HL-60 (cell line): Measurements from ENCODE around the gene DECR2.
"Not testable (repeated sequence)": the region's sequence is repeated elsewhere in the genome, so short reads cannot be mapped to it uniquely, and the experiment has no call there.

Source experiments
- DNase-seq, 2 experiments: peaks; one replicate each; pipeline ENCODE4 v3.0.0-alpha.2; 2010 to 2020; ENCODE audit warnings: low read depth in 1 of 2, low spot score in 1 of 2
- H3K27ac ChIP-seq: fragments of 250-450 bp; sonication (Bioruptor Pico); replicated peaks from 2 replicates; pipeline ENCODE4 v1.5.1; 2020; ENCODE audit warnings: mild to moderate bottlenecking, moderate library complexity
- H3K27me3 ChIP-seq: fragments of 250-450 bp; sonication (Bioruptor Pico); 2 replicates; pipeline ENCODE4 v1.5.1; 2021; ENCODE audit warnings: mild to moderate bottlenecking, moderate library complexity; ENCODE audit not compliant: insufficient read depth, poor library complexity, severe bottlenecking
- H3K4me3 ChIP-seq: replicated peaks from 2 replicates; pipeline ENCODE4 v1.5.1; 2011; ENCODE audit warnings: mild to moderate bottlenecking, control low read depth, low read length; ENCODE audit not compliant: insufficient read depth
- GABPA ChIP-seq: IDR thresholded peaks from 2 replicates; pipeline ENCODE4 v1.6.1; 2012; ENCODE audit warnings: low read depth
- POLR2AphosphoS5 ChIP-seq: IDR thresholded peaks from 2 replicates; pipeline ENCODE4 v1.6.1; 2012; ENCODE audit warnings: low read depth
- SPI1 ChIP-seq: IDR thresholded peaks from 2 replicates; pipeline ENCODE4 v1.6.1; 2012; ENCODE audit warnings: low read depth, mild to moderate bottlenecking, borderline replicate concordance
- TF ChIP-seq, protein P1 (sequence below): IDR thresholded peaks from 2 replicates; pipeline ENCODE4 v1.6.1; 2012; ENCODE audit warnings: low read depth; ENCODE audit not compliant: insufficient replicate concordance
- TF ChIP-seq, protein P2 (sequence below): IDR thresholded peaks from one replicate; pipeline ENCODE4 v1.5.1; 2011; ENCODE audit warnings: low read length, control low read depth, inconsistent platforms; ENCODE audit not compliant: insufficient read depth

DECR2 gene

DNA sequence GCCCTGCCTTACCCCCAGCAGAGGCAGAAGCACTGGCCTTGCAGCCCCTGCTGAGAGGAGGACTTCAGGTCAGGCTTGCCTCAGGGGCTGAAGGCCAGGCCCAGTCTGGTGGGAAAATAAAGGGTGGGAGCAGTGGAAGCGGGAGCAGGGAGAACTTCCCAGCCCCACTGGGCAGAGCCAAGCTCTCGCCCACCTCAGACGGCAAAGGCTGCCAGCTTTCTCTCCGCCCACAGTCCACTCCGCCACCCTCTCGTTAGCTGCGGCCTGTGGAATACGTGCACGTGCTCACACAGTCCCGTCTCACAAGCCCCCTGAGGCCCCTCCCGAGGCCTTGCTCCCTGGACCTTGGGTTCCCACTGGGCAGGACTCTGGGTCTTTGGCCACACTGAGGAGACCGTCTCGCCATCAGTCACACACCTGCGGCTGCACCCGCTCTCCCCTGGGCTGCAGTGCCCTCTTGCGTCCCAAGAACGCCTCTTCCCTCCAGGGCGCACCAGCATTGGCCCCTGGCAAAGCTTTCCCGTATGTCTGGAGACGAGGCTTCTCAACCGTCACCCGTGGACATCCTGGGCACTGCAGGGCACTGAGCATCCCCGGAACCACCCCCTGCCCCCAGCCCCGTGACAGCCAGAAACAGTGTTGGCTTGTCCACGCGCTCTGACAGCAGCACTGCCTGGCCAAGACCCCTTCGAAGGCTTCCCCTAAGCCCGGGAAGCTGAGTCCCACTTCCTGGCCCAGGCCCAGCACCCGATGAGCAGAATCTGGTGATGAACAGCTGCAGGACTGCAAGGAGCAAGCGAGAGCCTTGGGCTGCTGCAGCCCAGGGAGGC, 39.6 kb upstream of the DECR2 start:
- TF ChIP-seq GABPA = no peak
- TF ChIP-seq SPI1 = no peak
- TF ChIP-seq, protein P1, sequence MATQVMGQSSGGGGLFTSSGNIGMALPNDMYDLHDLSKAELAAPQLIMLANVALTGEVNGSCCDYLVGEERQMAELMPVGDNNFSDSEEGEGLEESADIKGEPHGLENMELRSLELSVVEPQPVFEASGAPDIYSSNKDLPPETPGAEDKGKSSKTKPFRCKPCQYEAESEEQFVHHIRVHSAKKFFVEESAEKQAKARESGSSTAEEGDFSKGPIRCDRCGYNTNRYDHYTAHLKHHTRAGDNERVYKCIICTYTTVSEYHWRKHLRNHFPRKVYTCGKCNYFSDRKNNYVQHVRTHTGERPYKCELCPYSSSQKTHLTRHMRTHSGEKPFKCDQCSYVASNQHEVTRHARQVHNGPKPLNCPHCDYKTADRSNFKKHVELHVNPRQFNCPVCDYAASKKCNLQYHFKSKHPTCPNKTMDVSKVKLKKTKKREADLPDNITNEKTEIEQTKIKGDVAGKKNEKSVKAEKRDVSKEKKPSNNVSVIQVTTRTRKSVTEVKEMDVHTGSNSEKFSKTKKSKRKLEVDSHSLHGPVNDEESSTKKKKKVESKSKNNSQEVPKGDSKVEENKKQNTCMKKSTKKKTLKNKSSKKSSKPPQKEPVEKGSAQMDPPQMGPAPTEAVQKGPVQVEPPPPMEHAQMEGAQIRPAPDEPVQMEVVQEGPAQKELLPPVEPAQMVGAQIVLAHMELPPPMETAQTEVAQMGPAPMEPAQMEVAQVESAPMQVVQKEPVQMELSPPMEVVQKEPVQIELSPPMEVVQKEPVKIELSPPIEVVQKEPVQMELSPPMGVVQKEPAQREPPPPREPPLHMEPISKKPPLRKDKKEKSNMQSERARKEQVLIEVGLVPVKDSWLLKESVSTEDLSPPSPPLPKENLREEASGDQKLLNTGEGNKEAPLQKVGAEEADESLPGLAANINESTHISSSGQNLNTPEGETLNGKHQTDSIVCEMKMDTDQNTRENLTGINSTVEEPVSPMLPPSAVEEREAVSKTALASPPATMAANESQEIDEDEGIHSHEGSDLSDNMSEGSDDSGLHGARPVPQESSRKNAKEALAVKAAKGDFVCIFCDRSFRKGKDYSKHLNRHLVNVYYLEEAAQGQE = no peak
- TF ChIP-seq, protein P2, sequence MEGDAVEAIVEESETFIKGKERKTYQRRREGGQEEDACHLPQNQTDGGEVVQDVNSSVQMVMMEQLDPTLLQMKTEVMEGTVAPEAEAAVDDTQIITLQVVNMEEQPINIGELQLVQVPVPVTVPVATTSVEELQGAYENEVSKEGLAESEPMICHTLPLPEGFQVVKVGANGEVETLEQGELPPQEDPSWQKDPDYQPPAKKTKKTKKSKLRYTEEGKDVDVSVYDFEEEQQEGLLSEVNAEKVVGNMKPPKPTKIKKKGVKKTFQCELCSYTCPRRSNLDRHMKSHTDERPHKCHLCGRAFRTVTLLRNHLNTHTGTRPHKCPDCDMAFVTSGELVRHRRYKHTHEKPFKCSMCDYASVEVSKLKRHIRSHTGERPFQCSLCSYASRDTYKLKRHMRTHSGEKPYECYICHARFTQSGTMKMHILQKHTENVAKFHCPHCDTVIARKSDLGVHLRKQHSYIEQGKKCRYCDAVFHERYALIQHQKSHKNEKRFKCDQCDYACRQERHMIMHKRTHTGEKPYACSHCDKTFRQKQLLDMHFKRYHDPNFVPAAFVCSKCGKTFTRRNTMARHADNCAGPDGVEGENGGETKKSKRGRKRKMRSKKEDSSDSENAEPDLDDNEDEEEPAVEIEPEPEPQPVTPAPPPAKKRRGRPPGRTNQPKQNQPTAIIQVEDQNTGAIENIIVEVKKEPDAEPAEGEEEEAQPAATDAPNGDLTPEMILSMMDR = peak; percentile 92
- no peak for TF ChIP-seq POLR2AphosphoS5
- no peak overlapping the region for H3K27ac ChIP-seq
- no peak overlapping the region for H3K4me3 ChIP-seq
- H3K27me3 ChIP-seq = no peaks in the 10 kb centered on the region
- peak in 1 of 2 experiments; percentile 84 for DNase-seq

DNA sequence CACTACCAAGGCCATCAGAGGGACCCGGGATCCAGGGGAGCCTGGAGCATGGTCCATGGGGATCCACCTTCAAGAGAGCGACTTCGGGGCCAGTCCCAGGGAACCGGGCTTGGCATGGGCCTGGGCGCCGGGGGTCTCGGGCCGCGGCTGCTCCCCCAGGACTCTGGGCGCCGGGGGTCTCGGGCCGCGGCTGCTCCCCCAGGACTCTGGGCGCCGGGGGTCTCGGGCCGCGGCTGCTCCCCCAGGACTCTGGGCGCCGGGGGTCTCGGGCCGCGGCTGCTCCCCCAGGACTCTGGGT, 39.0 kb upstream of the DECR2 start:
- not testable (repeated sequence) for H3K27me3 ChIP-seq, DNase-seq, H3K27ac ChIP-seq

DNA sequence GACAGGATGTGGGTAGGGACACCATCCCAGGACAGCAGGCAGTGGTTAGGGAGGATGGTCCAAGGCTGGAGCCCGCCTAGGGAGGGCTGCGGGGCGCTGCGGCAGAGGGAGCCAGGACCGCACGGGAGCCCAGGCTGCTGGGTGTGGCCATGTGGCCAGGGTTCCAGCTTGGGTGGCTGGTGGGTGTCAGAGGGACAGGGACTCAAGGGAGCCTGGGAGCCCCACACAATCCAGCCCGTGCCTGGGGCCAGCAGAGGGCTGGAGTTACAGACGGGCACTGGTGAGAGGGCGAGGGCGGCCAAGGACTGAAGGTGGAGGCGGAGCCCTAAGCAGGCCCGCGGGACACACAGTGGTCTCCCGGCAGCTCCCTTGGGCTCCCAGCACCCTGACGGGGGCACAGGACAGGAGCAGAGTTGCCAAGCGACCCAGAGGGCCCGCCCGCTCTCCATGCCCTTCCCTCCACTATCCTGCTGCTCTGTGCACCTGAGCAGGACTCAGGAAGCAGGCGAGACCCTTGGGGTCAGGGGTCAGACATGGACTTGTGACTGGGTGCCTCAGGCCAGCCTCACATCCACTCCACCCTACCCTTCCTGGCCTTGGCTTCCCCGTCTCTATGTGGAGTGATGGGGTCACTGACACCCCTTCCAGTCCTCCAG, 38.4 kb upstream of the DECR2 start:
- TF ChIP-seq POLR2AphosphoS5 (no peak), GABPA (no peak), SPI1 (no peak)
- TF ChIP-seq, protein P1 = no peak
- TF ChIP-seq, protein P2 = no peak
- H3K4me3 ChIP-seq = no peak overlapping the region
- H3K27me3 ChIP-seq = no peaks in the 10 kb centered on the region
- no peak overlapping the region for H3K27ac ChIP-seq
- DNase-seq = no peak

More for the DNA sequence above, 39.0 kb upstream of the DECR2 start:
- H3K4me3 ChIP-seq = not testable (repeated sequence)

DNA sequence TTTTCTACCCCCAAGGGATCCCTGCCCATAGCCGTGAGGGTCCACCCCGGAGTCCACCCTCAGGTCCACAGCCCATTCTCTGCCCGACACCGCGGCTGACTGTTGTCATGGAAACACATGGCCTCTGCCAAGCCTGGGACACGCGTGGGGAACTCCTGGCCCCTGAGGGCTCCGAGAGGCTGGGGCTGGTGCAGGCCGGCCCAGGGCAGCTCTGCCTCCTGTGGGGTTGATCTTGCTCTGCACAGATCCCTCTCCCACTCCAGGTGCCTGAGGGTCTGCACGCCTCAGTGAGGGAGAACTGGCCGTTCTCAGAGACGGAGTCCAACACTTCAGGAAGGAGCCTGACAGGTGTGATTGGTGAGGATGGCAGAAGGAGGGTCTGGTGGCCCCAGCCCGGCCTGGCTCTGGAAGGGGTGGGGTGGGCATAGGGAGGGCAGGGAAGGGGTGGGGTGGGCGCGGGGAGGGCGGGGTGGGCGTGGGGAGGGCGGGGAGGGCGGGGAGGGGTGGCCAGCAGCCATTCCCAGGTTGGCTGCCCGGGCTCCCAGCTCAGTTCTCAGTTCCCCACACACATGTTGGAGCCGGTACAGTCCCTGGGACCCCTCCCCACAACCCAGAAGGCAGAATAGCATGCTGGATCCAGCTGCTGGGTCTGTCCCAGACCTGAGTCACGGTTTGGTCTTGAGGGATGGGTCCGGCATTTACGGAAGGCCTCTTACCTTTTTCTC, 37.8 kb upstream of the DECR2 start:
- Histone ChIP-seq H3K27ac (no peak overlapping the region), H3K4me3 (no peak overlapping the region), H3K27me3 (no peaks in the 10 kb centered on the region)
- TF ChIP-seq POLR2AphosphoS5 (no peak), GABPA (no peak), SPI1 (no peak)
- TF ChIP-seq, protein P2 = no peak
- TF ChIP-seq, protein P1 = no peak
- DNase-seq = no peak
